ENCODE data around the gene TMCC3. TPM values are rescaled to one million over a fixed set of nuclear protein-coding genes. Genes with fewer than 3 reads are reported as not detected.

TMCC3 gene
- total and polyA plus RNA-seq, 2 of the 13 experiments (the other 11 are each of a cell fraction or from before 2014, with no cell fraction given) = not detected

- no peak for TF ChIP-seq RERE (CRISPR knock-in tag; IDR thresholded peaks at IDR 0.05; ENCODE audit: low read depth)
- no peak for TF ChIP-seq ZNF639 (CRISPR knock-in tag; conservative IDR thresholded peaks at IDR 0.05)
- TF ChIP-seq ELF1 (CRISPR knock-in tag; IDR thresholded peaks at IDR 0.05) = no peak
- no peak for TF ChIP-seq NCOA2 (CRISPR knock-in tag; IDR thresholded peaks at IDR 0.05)
- TF ChIP-seq SCMH1 (CRISPR knock-in tag; IDR thresholded peaks at IDR 0.05; ENCODE audit: borderline replicate concordance) = no peak
- no peak for TF ChIP-seq SNAI1 (CRISPR knock-in tag; IDR thresholded peaks at IDR 0.05; ENCODE audit: borderline replicate concordance)
- TF ChIP-seq ZNF607 (CRISPR knock-in tag; IDR thresholded peaks at IDR 0.05; ENCODE audit: borderline replicate concordance) = no peak
- TF ChIP-seq PHF20 (CRISPR knock-in tag; IDR thresholded peaks at IDR 0.05) = no peak
- no peak for TF ChIP-seq MEIS2 (CRISPR knock-in tag; IDR thresholded peaks at IDR 0.05)
- TF ChIP-seq ZNF468 (CRISPR knock-in tag; IDR thresholded peaks at IDR 0.05) = no peak
Measured at GRCh38 chr12:94628369-94628768, 22.0 kb downstream of the TMCC3 start (continued).
